ENCODE measurements around the gene DTNB. TPM values are rescaled to one million over a fixed set of nuclear protein-coding genes. Genes with fewer than 3 reads are reported as not detected.

DTNB gene
- polyA plus RNA-seq, 1 experiment, result 12.5 TPM

DNA sequence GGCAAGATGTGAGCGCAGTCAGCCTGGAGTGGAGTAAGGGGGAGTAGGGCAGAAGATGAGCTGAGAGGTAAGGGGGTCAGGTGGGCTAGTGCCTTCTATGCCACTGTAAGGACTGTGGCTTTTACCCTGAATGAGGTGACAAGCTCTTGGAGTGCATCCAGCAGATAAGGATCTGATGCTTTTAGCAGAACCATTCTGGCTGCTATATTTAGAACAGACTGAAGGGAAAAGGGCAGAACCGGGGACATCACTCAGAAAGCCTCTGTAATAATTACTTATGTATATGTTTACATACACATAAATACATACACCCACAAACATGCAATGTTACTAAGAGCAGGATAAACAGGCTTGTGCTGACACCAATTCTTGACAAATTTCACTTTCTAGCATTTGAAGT is 124.8 kb downstream of the DTNB start:
- Histone ChIP-seq H3K27ac (ENCODE audit: low read depth, low read length) (no peak overlapping the region), H3K9me3 (ENCODE audit: control insufficient read depth, insufficient read depth, low read length) (no peaks in the 10 kb centered on the region), H3K4me3 (ENCODE audit: low read depth, low read length) (no peak overlapping the region), H3K27me3 (ENCODE audit: control insufficient read depth, insufficient read depth, low read length) (no peaks in the 10 kb centered on the region)
- POLR2A ChIA-PET, result no interaction called here
- CTCF ChIA-PET, result no interaction called here
- TF ChIP-seq, protein P1, sequence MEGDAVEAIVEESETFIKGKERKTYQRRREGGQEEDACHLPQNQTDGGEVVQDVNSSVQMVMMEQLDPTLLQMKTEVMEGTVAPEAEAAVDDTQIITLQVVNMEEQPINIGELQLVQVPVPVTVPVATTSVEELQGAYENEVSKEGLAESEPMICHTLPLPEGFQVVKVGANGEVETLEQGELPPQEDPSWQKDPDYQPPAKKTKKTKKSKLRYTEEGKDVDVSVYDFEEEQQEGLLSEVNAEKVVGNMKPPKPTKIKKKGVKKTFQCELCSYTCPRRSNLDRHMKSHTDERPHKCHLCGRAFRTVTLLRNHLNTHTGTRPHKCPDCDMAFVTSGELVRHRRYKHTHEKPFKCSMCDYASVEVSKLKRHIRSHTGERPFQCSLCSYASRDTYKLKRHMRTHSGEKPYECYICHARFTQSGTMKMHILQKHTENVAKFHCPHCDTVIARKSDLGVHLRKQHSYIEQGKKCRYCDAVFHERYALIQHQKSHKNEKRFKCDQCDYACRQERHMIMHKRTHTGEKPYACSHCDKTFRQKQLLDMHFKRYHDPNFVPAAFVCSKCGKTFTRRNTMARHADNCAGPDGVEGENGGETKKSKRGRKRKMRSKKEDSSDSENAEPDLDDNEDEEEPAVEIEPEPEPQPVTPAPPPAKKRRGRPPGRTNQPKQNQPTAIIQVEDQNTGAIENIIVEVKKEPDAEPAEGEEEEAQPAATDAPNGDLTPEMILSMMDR (IDR thresholded peaks at IDR 0.05; ENCODE audit: low read depth, low read length), result no peak
- DNase-seq (ENCODE audit: low read depth, low spot score), result no peak

DNA sequence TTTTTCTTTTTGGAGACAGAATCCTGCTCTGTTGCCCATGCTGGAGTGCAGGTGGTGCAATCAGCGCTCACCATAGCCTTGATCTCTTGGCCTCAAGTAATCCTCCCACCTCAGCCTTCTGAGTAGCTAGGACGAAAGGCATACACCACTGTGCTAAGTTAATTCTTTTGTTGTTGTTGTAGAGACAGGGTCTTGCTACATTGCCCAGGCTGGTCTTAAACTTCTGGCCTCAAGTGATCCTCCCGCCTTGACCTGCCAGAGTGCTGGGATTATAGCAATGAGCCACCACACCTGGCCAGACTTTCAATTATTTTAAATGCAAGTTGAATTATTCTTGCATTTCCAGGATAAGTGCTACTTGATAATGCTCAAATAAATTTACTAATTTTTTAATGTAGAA is 126.5 kb downstream of the DTNB start:
- Histone ChIP-seq H3K4me3 (ENCODE audit: low read depth, low read length) (no peak overlapping the region), H3K27ac (ENCODE audit: low read depth, low read length) (no peak overlapping the region), H3K27me3 (ENCODE audit: control insufficient read depth, insufficient read depth, low read length) (no peaks in the 10 kb centered on the region), H3K9me3 (ENCODE audit: control insufficient read depth, insufficient read depth, low read length) (no peaks in the 10 kb centered on the region)
- TF ChIP-seq, protein P1 (IDR thresholded peaks at IDR 0.05; ENCODE audit: low read depth, low read length), result no peak
- ChIA-PET CTCF (interaction anchor here (1.0 kb wide), 1 partner anchor 21 kb away, joined by 3 read pairs; no protein-coding TSS in a partner anchor), POLR2A (no interaction called here)
- DNase-seq (ENCODE audit: low read depth, low spot score), result no peak

DNA sequence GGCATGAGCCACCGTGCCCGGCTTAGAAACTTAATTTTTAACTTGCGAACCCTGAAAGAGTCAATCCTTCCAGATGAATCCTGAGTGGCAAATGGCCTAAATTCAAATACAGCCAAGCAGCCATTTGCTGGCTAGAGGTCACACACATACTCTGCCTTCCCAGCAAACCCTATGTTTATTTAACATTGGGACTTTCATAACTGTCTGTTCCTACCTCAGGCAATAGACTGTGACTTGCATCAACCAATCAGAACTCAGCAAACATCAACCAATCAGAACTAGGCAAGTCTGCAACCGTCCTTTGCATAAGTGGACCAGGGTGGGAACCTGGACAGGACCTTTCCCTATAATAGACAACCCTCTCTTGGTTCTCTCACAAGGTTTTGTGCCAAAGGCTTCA is 127.5 kb downstream of the DTNB start:
- CTCF ChIA-PET, result interaction anchor here (1.0 kb wide), 1 partner anchor 22 kb away, joined by 3 read pairs; no protein-coding TSS in a partner anchor
- TF ChIP-seq, protein P1 (IDR thresholded peaks at IDR 0.05; ENCODE audit: low read depth, low read length), result no peak
- POLR2A ChIA-PET, result no interaction called here
- no peak overlapping the region for H3K4me3 ChIP-seq (ENCODE audit: low read depth, low read length)
- H3K9me3 ChIP-seq (ENCODE audit: control insufficient read depth, insufficient read depth, low read length), result no peaks in the 10 kb centered on the region; the same call in 1 of the 2 replicates
- no peaks in the 10 kb centered on the region for H3K27me3 ChIP-seq (ENCODE audit: control insufficient read depth, insufficient read depth, low read length)
- H3K27ac ChIP-seq (ENCODE audit: low read depth, low read length), result no peak overlapping the region
- no peak for DNase-seq (ENCODE audit: low read depth, low spot score)

DNA sequence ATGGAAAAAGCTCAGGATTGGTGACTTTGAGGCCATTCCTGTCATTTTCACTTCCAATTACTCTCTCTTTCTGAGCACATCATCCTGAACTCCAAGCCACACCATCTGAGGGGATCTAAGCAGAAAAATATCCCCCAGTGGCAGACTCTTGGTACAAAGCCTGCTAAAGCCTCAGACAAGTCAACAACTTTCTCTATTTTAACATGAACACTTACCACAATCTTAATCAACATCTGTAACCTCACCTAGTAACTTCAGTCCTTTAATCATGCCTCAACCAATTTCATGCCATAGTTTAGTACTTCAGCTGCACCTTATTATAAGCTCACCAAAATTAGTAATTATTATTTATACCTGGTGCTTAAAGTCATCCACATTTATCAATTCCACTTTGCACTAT is 128.9 kb downstream of the DTNB start:
- CTCF ChIA-PET, result interaction anchor here (1.2 kb wide), 1 partner anchor 182 kb away, joined by 5 read pairs; no protein-coding TSS in a partner anchor
- no peak overlapping the region for H3K27ac ChIP-seq (ENCODE audit: low read depth, low read length)
- POLR2A ChIA-PET, result no interaction called here
- TF ChIP-seq, protein P1 (IDR thresholded peaks at IDR 0.05; ENCODE audit: low read depth, low read length), result no peak
- DNase-seq (ENCODE audit: low read depth, low spot score), result no peak
- no peaks in the 10 kb centered on the region; the same call in 1 of the 2 replicates for H3K9me3 ChIP-seq (ENCODE audit: control insufficient read depth, insufficient read depth, low read length)
- no peaks in the 10 kb centered on the region for H3K27me3 ChIP-seq (ENCODE audit: control insufficient read depth, insufficient read depth, low read length)
- H3K4me3 ChIP-seq (ENCODE audit: low read depth, low read length), result no peak overlapping the region

DNA sequence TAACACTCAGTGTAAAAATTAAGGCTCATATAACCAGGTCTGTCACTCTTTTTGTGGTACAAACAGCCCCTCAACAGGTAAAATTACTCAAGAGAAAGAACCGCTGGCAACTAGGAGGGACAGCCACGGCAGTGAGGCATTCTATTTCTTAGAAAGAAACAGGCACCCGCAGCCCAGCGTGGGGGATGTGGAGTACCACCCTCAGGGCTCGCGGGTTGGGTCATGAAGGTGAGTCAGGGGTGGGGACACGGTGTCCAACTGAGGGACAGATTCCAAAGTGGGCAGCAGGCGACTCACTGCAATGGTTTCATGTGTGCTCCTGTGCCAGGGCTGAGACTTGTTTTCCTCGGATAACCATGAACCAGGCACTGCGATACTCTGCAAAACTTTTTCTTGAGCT is 129.4 kb downstream of the DTNB start:
- ChIA-PET POLR2A (no interaction called here), CTCF (interaction anchor here (1.2 kb wide), 1 partner anchor 182 kb away, joined by 5 read pairs; no protein-coding TSS in a partner anchor)
- H3K9me3 ChIP-seq (ENCODE audit: control insufficient read depth, insufficient read depth, low read length), result no peaks in the 10 kb centered on the region; the same call in 1 of the 2 replicates
- TF ChIP-seq, protein P1 (IDR thresholded peaks at IDR 0.05; ENCODE audit: low read depth, low read length), result no peak
- H3K4me3 ChIP-seq (ENCODE audit: low read depth, low read length), result no peak overlapping the region
- no peaks in the 10 kb centered on the region for H3K27me3 ChIP-seq (ENCODE audit: control insufficient read depth, insufficient read depth, low read length)
- no peak overlapping the region for H3K27ac ChIP-seq (ENCODE audit: low read depth, low read length)
- DNase-seq (ENCODE audit: low read depth, low spot score), result no peak

Data from AG04450 (cell line).